Gastrocnemius medialis (tissue), 4 donors: Measurements from ENCODE around the gene MUC2. TPM values are rescaled to one million over a fixed set of nuclear protein-coding genes. Genes with fewer than 3 reads are reported as not detected.

Experiments used
- ATAC-seq, 2 donors: fragments of 150-250 bp; one replicate each; pipeline ENCODE4 v1.9.1; 2016
- DNase-seq, 2 donors: peaks; one replicate each; pipeline ENCODE4 v3.0.0-alpha.2; 2019
- H3K27ac ChIP-seq, 4 donors: fragments of 200-600 bp; sonication (generic); 1 replicate in 1 of 4; 2 replicates in 3 of 4; pipeline ENCODE4 v1.5.1; 2016 to 2018; ENCODE audit warnings: mild to moderate bottlenecking in 2 of 4, moderate library complexity in 1 of 4
- H3K27me3 ChIP-seq, 3 donors: fragments of 200-600 bp; sonication (generic) in 2 of 3; 1 replicate in 1 of 3; 2 replicates in 2 of 3; pipeline versions ENCODE4 v1.5.1 to v1.6.0; 2016 to 2019; ENCODE audit warnings: mild to moderate bottlenecking in 1 of 3, moderate library complexity in 1 of 3
- H3K36me3 ChIP-seq, 2 donors: fragments of 200-600 bp; sonication (generic) in 1 of 2; one replicate each; pipeline ENCODE4 v1.5.1; 2017 to 2018
- H3K4me1 ChIP-seq, 2 donors: fragments of 200-600 bp; sonication (generic) in 1 of 2; one replicate each; pipeline ENCODE4 v1.5.1; 2016 to 2017; ENCODE audit warnings: mild to moderate bottlenecking in 2 of 2
- H3K4me3 ChIP-seq, 4 donors: fragments of 200-600 bp; sonication (generic) in 3 of 4; 1 replicate in 1 of 4; 2 replicates in 3 of 4; pipeline ENCODE4 v1.5.1; 2016 to 2019; ENCODE audit warnings: mild to moderate bottlenecking in 2 of 4
- H3K9me3 ChIP-seq, 3 donors: fragments of 200-600 bp; sonication (generic) in 2 of 3; 1 replicate in 1 of 3; 2 replicates in 2 of 3; pipeline ENCODE4 v1.5.1; 2016 to 2019
- POLR2A ChIP-seq, 2 donors: fragments of 450-650 bp; IDR thresholded peaks; one replicate each; pipeline ENCODE4 v1.6.1; 2017; ENCODE audit warnings: antibody characterized with exemption in 2 of 2, mild to moderate bottlenecking in 2 of 2, moderate library complexity in 2 of 2
- in situ Hi-C, 4 donors: fragments of 200-750 bp; cut with MboI; loops; one replicate each; pipeline versions ENCODE4 v1.15.0 to v1.8.0; 2017; ENCODE audit warnings: low sequenced_read_pairs in 4 of 4
- intact Hi-C: fragments of 100-400 bp; cut with DNase I; formaldehyde crosslinking; loops from one replicate; pipeline ENCODE4 v1.15.1; 2023; ENCODE audit warnings: low total_unique reads
- total RNA-seq, 4 donors: library from RNA; depleted of rRNA; stranded (reverse); fragments of >200 nt; gene quantifications; one replicate each; pipeline versions ENCODE4 v1.1.0 to v1.2.3, GENCODE V29; 2016
- TF ChIP-seq, protein P1 (sequence below), 5 experiments: fragments of 450-650 bp in 3 of 5; fragments of 200-600 bp in 2 of 5; sonication (generic) in 2 of 5; IDR thresholded peaks in 4 of 5; conservative IDR thresholded peaks in 1 of 5; 1 replicate in 4 of 5; 2 replicates in 1 of 5; pipeline ENCODE4 v1.5.1; 2016 to 2019; ENCODE audit warnings: antibody characterized with exemption in 5 of 5, mild to moderate bottlenecking in 3 of 5, moderate library complexity in 3 of 5

The MUC2 gene
- total RNA-seq, 4 donors from 2014 or later = 0.90 TPM; not detected in 3

DNA sequence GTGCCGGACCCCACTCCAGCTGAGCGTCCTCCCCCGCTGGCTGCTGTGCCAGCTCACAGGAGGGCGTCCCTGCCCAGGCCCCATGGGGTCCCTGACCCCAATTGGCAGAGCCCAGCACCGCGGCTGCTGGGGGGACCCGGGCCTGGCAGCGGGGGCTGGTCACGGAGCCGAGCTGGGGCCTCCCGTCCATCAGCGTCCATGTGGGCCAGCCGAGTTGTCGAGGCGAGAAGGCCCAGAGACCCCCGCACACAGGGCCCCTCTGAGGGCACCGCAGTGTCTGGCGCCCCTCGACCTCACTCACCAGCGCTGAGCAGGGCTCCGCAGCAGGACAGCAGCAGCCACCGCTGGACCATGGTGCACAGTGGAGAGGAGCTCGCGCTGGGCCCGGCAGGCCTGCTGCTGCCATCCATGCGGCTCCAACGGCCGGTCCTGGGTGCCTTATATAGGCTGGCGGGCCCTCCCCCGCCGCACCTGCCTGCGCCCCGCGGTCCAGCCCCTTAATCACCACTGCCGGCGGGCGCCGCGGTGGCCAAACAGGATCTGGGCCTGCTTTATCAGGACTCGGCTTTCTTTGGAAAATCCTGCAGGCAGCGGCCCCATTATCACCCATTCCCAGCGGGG, 38.3 kb upstream of the MUC2 start, which contains the start of gene MUC6:
MUC6 (minus strand) TSS at position 416 of the 621 bp plus-strand sequence; CDS start at position 353, 63 bp downstream.
- DNase-seq = no peak
- no peaks in the 10 kb centered on the region for H3K9me3 ChIP-seq
- H3K36me3 ChIP-seq = no peaks in the 10 kb centered on the region
- intact Hi-C loops = no loop called here
- H3K27me3 ChIP-seq = peaks cover 0 to 23% (median 19%) of the 10 kb centered on the region in 3 donors
- in situ Hi-C loops = no loop called here
- ATAC-seq = no peak
- no peaks in the 10 kb centered on the region for H3K4me1 ChIP-seq
- H3K27ac ChIP-seq = no peak within 1 kb of the TSS
- H3K4me3 ChIP-seq = no peak within 1 kb of the TSS
- no peak for TF ChIP-seq POLR2A (IDR thresholded peaks at IDR 0.05)
- TF ChIP-seq, protein P1, sequence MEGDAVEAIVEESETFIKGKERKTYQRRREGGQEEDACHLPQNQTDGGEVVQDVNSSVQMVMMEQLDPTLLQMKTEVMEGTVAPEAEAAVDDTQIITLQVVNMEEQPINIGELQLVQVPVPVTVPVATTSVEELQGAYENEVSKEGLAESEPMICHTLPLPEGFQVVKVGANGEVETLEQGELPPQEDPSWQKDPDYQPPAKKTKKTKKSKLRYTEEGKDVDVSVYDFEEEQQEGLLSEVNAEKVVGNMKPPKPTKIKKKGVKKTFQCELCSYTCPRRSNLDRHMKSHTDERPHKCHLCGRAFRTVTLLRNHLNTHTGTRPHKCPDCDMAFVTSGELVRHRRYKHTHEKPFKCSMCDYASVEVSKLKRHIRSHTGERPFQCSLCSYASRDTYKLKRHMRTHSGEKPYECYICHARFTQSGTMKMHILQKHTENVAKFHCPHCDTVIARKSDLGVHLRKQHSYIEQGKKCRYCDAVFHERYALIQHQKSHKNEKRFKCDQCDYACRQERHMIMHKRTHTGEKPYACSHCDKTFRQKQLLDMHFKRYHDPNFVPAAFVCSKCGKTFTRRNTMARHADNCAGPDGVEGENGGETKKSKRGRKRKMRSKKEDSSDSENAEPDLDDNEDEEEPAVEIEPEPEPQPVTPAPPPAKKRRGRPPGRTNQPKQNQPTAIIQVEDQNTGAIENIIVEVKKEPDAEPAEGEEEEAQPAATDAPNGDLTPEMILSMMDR (IDR thresholded peaks at IDR 0.05 in 4 of 5, conservative IDR thresholded peaks at IDR 0.05 in 1 of 5) = no peak

DNA sequence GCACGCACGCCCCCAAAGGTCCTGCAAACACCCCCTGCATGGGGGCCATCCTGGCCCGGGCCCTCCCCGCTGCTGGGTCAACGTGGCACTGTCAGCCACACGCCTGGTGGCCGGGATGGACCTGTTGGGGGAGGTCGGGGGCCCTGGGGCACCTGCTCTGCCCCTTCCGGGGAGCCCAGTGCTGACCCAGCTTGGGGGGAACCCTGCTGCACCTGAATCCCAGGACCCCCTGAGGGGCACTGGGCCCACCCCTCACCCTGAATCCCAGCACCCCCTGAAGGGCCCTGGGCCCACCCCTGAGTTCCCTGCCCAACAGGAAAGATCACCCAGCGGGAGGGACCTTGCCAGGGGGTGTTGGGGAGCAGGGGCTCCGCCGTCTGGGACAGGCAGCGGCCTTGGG, 37.7 kb upstream of the MUC2 start:
- Histone ChIP-seq H3K9me3 (no peaks in the 10 kb centered on the region), H3K4me3 (no peak overlapping the region), H3K27me3 (peaks cover 0 to 25% (median 19%) of the 10 kb centered on the region in 3 donors), H3K36me3 (no peaks in the 10 kb centered on the region), H3K27ac (no peak overlapping the region), H3K4me1 (no peaks in the 10 kb centered on the region)
- ATAC-seq (no peak), DNase-seq (no peak)
- intact Hi-C loops = no loop called here
- TF ChIP-seq POLR2A (IDR thresholded peaks at IDR 0.05) = no peak
- TF ChIP-seq, protein P1 (IDR thresholded peaks at IDR 0.05 in 4 of 5, conservative IDR thresholded peaks at IDR 0.05 in 1 of 5) = no peak
- in situ Hi-C loops = no loop called here

DNA sequence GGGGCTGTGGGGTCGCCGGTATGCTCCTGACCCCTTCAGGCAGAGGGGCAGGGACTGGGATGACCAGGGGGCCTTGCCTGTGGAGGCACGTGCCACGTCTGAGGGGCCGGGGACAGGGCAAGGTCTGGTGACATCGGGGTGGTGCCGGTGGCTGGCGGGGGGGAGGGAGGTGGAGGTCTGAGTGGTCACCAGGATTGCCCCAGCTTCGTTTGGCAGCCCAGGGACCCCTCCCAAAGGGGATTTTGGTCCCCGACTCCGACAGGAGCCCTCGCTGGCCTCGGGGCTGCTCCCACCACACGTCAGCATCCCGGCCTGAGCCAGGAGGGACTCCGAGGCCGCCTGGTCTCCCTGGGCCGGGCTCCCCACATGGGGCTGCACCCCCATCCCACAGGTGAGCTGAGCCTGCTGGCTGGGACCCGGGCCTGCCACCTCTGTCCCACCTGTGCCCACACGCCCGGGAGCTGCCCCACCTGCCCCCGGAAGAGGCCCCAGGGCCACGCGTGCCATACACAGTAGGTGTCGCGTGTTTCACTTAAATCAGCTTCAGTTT, 37.1 kb upstream of the MUC2 start:
- TF ChIP-seq, protein P1 (IDR thresholded peaks at IDR 0.05 in 4 of 5, conservative IDR thresholded peaks at IDR 0.05 in 1 of 5) = no peak
- TF ChIP-seq POLR2A (IDR thresholded peaks at IDR 0.05) = no peak
- Histone ChIP-seq H3K36me3 (no peaks in the 10 kb centered on the region), H3K27me3 (peaks cover 0 to 31% (median 19%) of the 10 kb centered on the region in 3 donors), H3K9me3 (no peaks in the 10 kb centered on the region), H3K27ac (no peak overlapping the region), H3K4me3 (no peak overlapping the region), H3K4me1 (no peaks in the 10 kb centered on the region)
- in situ Hi-C loops (no loop called here), intact Hi-C loops (no loop called here)
- ATAC-seq (no peak), DNase-seq (no peak)

DNA sequence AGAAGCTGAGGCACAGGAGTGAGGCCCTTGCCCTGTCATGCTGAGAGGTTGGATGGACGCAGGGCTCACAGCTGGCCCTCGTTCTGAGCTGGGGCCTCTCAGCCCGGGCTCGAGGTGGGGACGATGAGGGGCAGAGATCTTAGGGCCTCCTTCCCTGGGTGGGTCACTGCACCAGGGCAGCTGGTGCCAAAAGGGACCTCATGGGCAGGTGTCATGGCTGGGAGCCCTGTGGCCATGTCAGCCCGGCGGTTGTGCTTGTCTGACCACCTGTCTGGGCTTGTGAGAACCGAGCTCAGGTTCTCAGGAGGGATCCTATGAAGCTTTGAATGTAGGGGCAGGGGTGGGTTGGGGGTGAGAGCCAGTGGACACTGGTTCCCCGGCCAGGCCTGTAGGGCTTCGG, 36.3 kb upstream of the MUC2 start:
- no peak for DNase-seq
- no peak overlapping the region for H3K27ac ChIP-seq
- no peaks in the 10 kb centered on the region for H3K36me3 ChIP-seq
- TF ChIP-seq, protein P1 (IDR thresholded peaks at IDR 0.05 in 4 of 5, conservative IDR thresholded peaks at IDR 0.05 in 1 of 5) = no peak
- TF ChIP-seq POLR2A (IDR thresholded peaks at IDR 0.05) = no peak
- in situ Hi-C loops = no loop called here
- H3K9me3 ChIP-seq = no peaks in the 10 kb centered on the region
- ATAC-seq = no peak
- intact Hi-C loops = no loop called here
- H3K4me1 ChIP-seq = no peaks in the 10 kb centered on the region
- H3K27me3 ChIP-seq = peaks cover 0 to 35% (median 19%) of the 10 kb centered on the region in 3 donors
- no peak overlapping the region for H3K4me3 ChIP-seq
